Superior temporal gyrus (tissue), 1 donor: ENCODE data around the gene DCUN1D2.

Experiments
- DNase-seq: peaks from one replicate; pipeline ENCODE4 v3.0.0-alpha.2; 2016; ENCODE audit errors: extremely low spot score

The DCUN1D2 gene

DNA sequence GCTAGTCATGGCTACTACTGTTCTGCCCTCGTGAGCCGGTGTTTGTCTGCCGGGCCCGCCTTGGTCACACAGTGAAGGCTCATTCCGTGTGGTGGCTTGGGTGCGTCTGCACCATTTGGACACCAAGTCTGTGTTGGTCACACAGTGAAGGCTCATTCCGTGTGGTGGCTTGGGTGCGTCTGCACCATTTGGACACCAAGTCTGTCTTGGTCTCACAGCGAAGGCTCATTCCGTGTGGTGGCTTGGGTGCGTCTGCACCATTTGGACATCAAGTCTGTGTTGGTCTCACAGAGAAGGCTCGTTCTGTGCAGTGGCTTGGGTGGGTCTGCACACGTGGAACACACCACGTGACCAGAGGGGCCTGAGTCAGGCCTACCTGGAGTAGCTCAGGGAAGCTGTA lies 29.0 kb upstream of the DCUN1D2 start:
- no peak for DNase-seq

GRCh38 chr13:113518076-113518803 lies 27.7 kb upstream of the DCUN1D2 start:
- no peak for DNase-seq

DNA sequence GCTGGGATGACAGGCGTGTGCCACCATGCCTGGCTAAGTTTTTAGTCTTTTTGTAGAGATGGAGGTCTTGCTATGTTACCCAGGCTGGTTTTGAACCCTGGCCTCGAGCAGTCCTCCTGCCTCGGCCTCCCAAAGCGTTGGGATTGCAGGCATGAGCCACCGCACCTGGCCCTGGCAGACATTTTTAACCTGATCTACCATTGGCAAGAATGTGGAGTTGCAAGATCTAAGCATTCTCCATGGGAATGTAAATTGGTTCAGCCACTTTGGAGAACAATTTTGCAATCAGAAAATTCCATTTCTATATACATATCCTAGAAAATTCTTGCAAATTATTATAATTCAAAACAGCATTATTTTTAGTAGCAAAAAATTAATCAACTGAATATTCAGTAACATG lies 24.3 kb upstream of the DCUN1D2 start:
- DNase-seq: no peak

GRCh38 chr13:113513761-113514160 lies 23.2 kb upstream of the DCUN1D2 start:
- no peak for DNase-seq

- no peak for DNase-seq
Measured at GRCh38 chr13:113511361-113511760, 20.9 kb upstream of the DCUN1D2 start.

DNA sequence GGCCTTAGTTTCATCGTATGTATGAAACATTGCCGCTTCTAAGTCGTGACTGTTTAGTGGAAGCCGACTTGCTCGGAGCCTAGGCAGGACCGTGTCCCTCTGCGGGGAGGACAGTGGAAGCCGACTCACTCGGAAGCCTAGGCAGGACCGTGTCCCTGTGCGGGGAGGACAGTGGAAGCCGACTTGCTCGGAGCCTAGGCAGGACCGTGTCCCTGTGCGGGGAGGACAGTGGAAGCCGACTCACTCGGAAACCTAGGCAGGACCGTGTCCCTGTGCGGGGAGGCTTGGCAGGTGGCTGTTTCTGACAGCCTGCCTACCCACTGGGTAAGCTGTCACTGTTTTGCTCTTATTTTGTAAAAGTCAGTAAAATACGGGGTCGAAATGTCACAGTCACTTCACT lies 20.4 kb upstream of the DCUN1D2 start:
- DNase-seq: no peak

- DNase-seq: no peak
Measured at GRCh38 chr13:113509989-113510388, 19.5 kb upstream of the DCUN1D2 start.

- no peak for DNase-seq
Measured at GRCh38 chr13:113508521-113509254, 18.2 kb upstream of the DCUN1D2 start.

- no peak for DNase-seq
Measured at GRCh38 chr13:113507505-113508345, 17.2 kb upstream of the DCUN1D2 start.

DNA sequence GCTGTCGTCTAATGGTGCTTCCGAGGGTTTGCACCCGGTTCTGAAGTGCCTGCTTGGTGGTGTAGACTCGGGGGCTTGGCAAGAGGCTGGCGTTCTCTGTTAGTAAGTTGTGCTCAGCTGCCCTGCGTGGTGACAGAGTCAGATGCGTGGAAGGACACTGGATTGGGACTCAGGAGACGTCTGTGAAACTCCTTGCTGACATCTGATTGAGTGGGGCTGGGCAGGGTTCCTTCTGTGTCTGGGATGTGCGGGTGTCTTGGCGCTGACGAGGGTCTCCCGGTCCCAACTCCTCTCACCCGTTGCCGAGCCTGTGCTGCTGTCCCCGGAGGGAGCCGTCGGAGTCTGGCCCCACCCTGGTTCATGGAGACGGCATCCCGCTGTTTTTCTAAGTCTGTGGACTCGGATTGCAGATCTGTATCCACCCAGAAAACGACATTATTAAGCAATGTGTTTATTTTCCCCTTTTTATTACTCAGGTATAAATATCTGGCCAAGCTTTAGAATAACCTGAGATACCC lies 16.4 kb upstream of the DCUN1D2 start:
- DNase-seq: no peak

DNA sequence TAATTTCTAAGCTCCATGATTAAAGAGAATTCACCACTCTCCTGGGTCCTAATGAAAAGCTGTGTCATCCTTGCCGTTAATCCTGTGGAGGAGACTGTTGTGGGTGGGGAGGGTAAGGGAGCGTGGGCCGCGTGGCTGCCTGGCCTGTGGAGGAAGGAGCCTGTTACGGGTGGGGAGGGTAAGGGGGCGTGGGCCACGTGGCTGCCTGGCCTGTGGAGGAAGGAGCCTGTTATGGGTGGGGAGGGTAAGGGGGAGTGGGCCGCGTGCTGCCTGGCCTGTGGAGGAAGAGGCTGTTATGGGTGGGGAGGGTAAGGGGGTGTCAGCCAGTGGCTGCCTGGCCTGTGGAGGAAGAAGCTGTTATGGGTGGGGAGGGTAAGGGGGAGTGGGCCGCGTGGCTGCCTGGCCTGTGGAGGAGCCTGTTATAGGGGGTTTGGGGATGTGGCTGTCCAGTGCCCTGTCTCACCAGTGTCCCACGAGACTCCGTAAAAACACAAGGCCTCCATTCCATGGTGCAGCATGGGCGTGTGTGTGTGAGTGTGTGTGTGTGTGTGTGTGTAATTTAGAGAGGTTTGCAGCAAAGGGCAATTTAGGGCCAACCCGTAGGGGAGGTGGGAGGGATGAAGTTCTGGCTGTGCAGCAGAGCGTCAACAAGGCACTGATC lies 15.6 kb upstream of the DCUN1D2 start:
- DNase-seq: no peak

DNA sequence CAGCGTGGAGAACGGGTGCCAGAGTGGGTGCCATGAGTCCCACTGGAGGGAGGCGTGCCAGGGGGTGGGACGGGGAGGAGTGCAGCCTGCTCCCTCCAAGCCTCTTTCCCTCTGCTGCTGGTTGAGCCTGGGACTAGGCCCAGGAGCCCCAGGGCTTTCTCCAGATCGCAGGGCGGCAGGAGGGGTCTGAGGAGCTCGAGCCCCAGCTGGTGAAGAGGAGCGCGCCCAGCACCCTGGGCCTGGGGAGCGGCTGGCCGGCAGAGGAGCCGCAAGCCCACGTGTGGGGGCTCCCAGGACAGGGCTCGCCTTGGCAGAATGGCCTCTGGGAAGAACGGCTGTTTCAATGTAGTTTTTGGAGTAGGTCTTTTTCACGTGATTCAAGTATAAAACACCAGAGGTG lies 12.2 kb upstream of the DCUN1D2 start:
- no peak for DNase-seq

DNA sequence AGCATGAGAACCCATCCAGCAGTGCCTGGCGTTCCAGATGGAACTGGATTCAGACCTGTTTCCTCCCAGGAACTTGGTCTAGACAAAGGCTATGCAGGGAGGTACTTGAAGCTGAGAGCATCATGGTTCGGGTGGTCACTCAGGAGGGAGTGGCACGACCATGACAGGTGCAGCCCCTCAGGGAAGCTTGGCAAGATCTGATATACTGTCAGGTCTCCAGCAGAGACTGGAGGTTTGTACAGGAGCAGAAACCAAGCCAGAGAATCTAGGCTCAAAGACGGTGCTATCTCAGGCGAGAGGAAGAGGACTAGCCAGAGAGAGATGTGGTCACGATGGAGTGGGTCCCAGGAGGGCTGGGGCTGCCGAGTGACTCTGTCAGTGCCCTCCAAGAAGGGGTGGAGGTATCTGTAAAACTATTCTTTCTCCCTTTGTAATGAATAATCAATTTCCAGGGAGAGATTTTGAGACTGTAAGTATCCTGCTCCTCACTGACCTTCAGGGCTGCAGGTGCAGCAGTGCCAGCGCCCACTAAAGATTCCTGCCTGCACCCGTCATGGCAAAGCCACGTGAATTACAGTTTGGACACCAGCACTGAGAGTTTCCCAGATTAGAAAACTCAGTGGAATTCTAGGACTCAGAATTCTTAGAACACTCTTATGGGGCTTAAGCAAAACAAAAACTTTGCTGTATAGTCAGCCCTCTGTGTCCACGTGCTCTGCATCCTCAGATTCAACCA lies 10.2 kb upstream of the DCUN1D2 start:
- no peak for DNase-seq

- no peak for DNase-seq
Measured at GRCh38 chr13:113499936-113500335, 9.4 kb upstream of the DCUN1D2 start.

DNA sequence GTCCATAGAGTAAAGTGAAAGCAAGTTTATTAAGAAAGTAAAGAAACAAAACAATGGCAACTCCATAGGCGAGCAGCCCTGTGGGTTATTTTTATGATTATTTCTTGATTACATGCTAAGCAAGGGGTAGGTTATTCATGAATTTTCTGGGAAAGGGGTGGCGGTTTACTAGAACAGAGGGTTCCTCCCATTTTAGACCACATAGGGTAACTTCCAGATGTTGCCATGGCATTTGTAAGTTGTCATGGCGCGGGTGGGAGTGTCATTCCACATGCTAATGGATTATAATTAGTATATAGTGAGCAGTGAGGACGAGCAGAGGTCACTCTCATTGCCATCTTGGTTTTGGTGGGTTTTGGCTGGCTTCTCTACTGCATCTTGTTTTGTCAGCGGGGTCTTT lies 8.4 kb upstream of the DCUN1D2 start:
- DNase-seq: no peak

DNA sequence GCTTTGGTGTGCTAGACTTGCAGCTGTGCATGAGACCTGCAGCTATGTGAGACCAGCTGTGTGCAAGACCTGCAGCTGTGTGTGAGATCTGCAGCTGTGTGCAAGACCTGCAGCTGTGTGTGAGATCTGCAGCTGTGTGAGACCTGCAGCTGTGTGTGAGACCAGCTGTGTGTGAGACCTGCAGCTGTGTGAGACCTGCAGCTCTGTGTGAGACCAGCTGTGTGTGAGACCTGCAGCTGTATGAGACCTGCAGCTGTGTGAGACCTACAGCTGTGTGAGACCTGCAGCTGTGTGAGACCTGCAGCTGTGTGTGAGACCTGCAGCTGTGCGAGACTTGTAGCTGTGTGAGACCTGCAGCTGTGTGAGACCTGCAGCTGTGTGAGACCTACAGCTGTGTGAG lies 6.7 kb upstream of the DCUN1D2 start:
- DNase-seq: no peak

- DNase-seq: no peak
Measured at GRCh38 chr13:113495494-113496210, 5.1 kb upstream of the DCUN1D2 start.

DNA sequence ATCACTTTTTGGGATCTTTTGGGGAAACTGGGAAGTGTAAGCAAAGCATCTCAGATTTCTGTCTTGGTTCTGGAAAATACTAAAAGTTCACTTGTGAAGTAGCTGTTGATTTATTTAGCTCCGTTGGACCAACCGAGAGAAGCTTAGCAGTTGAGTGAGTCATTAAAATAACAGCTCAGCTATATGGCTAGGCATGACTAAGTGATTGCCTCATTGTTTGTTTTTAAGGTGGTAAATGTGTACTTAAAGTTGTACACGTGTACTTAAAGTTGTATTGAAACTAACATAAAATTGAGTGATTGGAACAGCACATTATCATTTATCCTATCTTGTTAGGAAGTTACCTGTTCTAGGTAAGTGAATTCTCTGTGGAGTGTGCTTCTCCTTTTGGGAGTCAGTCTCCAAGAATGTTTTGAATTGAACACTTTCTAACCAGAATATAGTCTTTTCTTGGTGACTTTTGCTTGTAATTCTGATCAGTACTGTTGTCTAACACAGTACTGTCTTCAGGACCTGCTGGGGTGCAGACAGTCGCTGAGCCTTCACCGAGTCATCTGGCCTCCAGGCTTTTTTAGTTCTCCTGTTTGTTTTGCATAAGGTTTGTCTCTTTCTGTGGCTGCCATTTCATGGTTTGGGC lies 2.9 kb upstream of the DCUN1D2 start:
- no peak for DNase-seq

GRCh38 chr13:113491982-113492381 lies 1.5 kb upstream of the DCUN1D2 start:
- no peak for DNase-seq

DNA sequence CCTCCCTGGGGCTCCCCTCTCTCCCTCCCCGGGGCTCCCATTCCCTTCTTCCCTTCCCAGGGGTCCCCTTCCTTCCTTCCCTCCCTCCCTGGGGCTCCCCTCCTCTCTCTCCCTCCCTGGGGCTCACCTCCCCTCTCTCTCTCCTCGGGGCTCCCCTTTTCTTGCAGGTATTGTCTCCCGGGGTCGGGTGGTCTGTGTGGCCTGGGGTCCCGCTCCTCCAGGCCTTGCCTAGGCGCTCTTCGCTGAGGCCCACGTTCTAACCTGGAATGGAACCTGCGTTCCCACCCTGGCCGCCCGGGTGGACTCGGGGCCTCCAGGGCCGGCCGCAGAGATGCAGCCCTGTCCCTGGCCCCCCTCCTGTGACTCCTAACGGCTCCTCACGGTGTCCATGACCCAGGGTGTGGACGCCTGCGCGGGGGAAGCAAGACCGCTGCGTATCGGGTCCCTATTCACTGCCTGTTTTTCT lies 940 bp upstream of the DCUN1D2 start:
- no peak for DNase-seq
